Esophagus squamous epithelium (tissue), 4 donors: ENCODE results near the gene TRIM26.

Source experiments
- POLR2A ChIP-seq, 4 donors: fragments of 450-650 bp; IDR thresholded peaks; one replicate each; pipeline ENCODE4 v1.6.1; 2017; ENCODE audit warnings: antibody characterized with exemption in 4 of 4, mild to moderate bottlenecking in 4 of 4, moderate library complexity in 3 of 4
- TF ChIP-seq, protein P1 (sequence below), 6 experiments: fragments of 450-650 bp in 4 of 6; fragments of 200-600 bp in 2 of 6; sonication (generic) in 2 of 6; IDR thresholded peaks; one replicate each; pipeline ENCODE4 v1.5.1; 2016 to 2019; ENCODE audit warnings: antibody characterized with exemption in 6 of 6, mild to moderate bottlenecking in 4 of 6, moderate library complexity in 4 of 6

- TF ChIP-seq, protein P1, sequence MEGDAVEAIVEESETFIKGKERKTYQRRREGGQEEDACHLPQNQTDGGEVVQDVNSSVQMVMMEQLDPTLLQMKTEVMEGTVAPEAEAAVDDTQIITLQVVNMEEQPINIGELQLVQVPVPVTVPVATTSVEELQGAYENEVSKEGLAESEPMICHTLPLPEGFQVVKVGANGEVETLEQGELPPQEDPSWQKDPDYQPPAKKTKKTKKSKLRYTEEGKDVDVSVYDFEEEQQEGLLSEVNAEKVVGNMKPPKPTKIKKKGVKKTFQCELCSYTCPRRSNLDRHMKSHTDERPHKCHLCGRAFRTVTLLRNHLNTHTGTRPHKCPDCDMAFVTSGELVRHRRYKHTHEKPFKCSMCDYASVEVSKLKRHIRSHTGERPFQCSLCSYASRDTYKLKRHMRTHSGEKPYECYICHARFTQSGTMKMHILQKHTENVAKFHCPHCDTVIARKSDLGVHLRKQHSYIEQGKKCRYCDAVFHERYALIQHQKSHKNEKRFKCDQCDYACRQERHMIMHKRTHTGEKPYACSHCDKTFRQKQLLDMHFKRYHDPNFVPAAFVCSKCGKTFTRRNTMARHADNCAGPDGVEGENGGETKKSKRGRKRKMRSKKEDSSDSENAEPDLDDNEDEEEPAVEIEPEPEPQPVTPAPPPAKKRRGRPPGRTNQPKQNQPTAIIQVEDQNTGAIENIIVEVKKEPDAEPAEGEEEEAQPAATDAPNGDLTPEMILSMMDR (IDR thresholded peaks at IDR 0.05), result no peak
- TF ChIP-seq POLR2A (IDR thresholded peaks at IDR 0.05), result no peak
These were observed 12.5 kb downstream of the TRIM26 start for GRCh38 chr6:30200551-30201281.
